DND-41 (cell line): ENCODE measurements around the gene NPM3.
"Not testable (repeated sequence)": the region's sequence is repeated elsewhere in the genome, so short reads cannot be mapped to it uniquely, and the experiment has no call there.

ENCODE experiments used
- CTCF ChIP-seq: IDR thresholded peaks from 2 replicates; pipeline ENCODE4 v1.5.1; 2012; ENCODE audit warnings: borderline replicate concordance, low read length, moderate library complexity, mild to moderate bottlenecking; ENCODE audit not compliant: poor library complexity, severe bottlenecking; ENCODE audit errors: extremely low read depth
- EZH2 ChIP-seq: IDR thresholded peaks from 3 replicates; pipeline ENCODE4 v1.6.1; 2012; ENCODE audit warnings: borderline replicate concordance, low read depth, mild to moderate bottlenecking, moderate library complexity, low read length, inconsistent platforms; ENCODE audit not compliant: severe bottlenecking

DNA sequence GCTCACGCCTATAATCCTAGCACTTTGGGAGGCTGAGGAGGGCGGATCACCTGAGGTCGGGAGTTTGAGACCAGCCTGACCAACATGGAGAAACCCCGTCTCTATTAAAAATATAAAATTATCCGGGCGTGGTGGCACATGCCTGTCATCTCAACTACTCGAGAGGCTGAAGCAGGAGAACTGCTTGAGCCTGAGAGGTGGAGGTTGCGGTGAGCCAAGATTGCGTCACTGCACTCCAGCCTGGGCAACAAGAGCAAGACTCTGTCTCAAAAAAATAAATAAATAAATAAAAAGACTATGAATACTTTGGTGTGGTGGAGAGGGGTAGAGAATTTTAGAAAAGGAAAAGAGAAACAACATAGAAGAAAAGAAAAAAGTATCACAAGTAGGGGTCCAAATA lies 6.0 kb upstream of the NPM3 start:
- not testable (repeated sequence) for TF ChIP-seq EZH2, CTCF
